Neural cell (in vitro differentiated cells): ENCODE measurements around the gene PAX2.

Source experiments
- EP300 ChIP-seq: fragments of 450-650 bp; conservative IDR thresholded peaks from 2 replicates; pipeline ENCODE4 v1.6.1; 2014; ENCODE audit warnings: antibody characterized with exemption, mild to moderate bottlenecking, moderate library complexity; ENCODE audit not compliant: poor library complexity, severe bottlenecking
- EZH2 ChIP-seq: fragments of 200-600, 300-800 bp; shearing (Covaris generic), sonication (generic); IDR thresholded peaks from 2 replicates; pipeline ENCODE4 v1.6.1; 2014; ENCODE audit warnings: antibody characterized with exemption, low read length, borderline replicate concordance, mild to moderate bottlenecking; ENCODE audit not compliant: insufficient read depth, poor library complexity, severe bottlenecking
- POLR2AphosphoS5 ChIP-seq: IDR thresholded peaks from 2 replicates; pipeline ENCODE4 v1.6.1; 2012
- TF ChIP-seq, protein P1 (sequence below): fragments of 450-650 bp; IDR thresholded peaks from 2 replicates; pipeline ENCODE4 v1.5.1; 2014; ENCODE audit warnings: antibody characterized with exemption, mild to moderate bottlenecking, moderate library complexity; ENCODE audit not compliant: poor library complexity, severe bottlenecking

DNA sequence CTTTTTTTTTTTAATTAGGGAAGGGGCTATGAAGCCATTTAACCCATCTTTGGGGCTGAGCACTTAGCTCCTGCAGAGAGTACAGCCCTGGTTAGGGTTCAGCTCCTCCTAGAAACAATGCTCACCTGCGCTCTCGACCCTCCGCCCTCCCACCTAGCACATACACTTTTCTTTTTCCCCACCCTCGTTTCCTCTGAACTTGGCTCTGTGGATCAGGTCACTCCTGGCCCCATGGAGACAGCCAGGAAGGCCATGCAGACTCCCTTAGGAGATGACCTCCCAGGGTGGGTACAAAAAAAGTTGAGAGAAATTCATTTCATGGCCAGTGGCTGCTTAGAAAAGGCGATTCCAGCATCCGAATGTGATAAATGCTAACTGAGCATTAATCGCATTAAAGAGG lies 15.8 kb downstream of the PAX2 start:
- no peak for TF ChIP-seq EP300
- TF ChIP-seq, protein P1, sequence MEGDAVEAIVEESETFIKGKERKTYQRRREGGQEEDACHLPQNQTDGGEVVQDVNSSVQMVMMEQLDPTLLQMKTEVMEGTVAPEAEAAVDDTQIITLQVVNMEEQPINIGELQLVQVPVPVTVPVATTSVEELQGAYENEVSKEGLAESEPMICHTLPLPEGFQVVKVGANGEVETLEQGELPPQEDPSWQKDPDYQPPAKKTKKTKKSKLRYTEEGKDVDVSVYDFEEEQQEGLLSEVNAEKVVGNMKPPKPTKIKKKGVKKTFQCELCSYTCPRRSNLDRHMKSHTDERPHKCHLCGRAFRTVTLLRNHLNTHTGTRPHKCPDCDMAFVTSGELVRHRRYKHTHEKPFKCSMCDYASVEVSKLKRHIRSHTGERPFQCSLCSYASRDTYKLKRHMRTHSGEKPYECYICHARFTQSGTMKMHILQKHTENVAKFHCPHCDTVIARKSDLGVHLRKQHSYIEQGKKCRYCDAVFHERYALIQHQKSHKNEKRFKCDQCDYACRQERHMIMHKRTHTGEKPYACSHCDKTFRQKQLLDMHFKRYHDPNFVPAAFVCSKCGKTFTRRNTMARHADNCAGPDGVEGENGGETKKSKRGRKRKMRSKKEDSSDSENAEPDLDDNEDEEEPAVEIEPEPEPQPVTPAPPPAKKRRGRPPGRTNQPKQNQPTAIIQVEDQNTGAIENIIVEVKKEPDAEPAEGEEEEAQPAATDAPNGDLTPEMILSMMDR = no peak
- TF ChIP-seq EZH2 = no peak
- no peak for TF ChIP-seq POLR2AphosphoS5
